HG03060 (cell line): Measurements from ENCODE around the gene TNS1.
"Not testable (repeated sequence)": the region's sequence is repeated elsewhere in the genome, so short reads cannot be mapped to it uniquely, and the experiment has no call there.

Source experiments
- ATAC-seq: cut with Tn5 transposase; IDR thresholded peaks from one replicate; pipeline ENCODE4 v1.9.1; 2021; ENCODE audit warnings: low read depth, moderate number of reproducible peaks; ENCODE audit not compliant: unreplicated experiment

The TNS1 gene

DNA sequence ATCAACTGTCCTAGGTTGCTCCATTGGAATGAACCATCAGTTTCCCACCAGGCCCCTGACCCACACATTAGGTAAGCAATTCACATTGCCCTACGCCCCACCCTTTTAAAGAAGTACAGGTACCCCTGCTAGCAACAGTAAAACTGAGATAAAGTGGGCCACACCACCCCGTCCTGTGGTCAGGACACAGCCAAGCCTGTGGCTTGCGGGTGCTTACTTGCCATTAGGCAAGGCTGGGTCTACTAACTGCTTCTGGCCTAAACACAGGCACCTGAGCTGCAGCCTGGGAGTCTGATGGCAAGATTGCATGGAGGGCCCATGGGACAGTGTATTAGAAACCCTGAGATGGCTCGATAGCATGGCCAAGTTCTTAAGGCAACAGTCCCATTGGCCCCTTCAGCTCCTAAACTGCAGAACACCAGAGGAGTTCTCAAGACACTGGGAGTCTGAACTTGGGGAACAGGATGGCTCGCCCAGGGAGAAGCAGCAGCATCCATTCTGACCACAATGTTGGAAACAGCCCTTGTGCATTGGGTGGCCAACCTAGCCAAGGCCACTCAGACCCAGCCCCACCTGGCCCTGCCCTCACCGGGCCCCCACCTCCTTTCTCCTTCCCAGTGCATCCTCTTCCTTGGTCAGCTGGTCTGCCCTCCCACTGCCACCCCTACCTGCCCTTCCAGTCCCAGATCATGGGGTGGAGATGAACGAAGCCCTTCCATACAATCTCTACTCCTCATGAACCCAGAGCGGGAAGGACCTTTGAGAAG is 177.1 kb downstream of the TNS1 start:
- no peak for ATAC-seq

- no peak for ATAC-seq
Observed at GRCh38 chr2:217824223-217824622, 178.6 kb downstream of the TNS1 start.

DNA sequence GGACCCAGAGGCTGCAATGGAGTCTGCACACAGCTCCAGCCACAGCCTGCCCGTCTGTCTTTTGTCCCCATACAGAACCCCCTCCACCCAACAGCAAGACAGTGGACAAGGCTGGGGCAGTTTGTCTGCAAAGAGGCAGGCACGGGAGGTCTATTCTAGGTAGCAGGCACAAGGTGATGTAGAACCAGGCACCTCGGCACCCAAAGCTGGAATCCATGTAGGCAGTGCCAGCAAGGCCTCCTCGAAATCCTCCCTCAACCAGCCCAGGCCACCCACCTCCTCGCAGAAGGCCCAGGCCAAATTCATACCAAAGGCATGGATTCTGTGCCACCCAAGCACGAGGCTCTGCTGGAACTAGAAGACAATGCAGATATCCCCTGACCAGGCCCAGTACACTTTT is 179.2 kb downstream of the TNS1 start:
- ATAC-seq, result no peak

DNA sequence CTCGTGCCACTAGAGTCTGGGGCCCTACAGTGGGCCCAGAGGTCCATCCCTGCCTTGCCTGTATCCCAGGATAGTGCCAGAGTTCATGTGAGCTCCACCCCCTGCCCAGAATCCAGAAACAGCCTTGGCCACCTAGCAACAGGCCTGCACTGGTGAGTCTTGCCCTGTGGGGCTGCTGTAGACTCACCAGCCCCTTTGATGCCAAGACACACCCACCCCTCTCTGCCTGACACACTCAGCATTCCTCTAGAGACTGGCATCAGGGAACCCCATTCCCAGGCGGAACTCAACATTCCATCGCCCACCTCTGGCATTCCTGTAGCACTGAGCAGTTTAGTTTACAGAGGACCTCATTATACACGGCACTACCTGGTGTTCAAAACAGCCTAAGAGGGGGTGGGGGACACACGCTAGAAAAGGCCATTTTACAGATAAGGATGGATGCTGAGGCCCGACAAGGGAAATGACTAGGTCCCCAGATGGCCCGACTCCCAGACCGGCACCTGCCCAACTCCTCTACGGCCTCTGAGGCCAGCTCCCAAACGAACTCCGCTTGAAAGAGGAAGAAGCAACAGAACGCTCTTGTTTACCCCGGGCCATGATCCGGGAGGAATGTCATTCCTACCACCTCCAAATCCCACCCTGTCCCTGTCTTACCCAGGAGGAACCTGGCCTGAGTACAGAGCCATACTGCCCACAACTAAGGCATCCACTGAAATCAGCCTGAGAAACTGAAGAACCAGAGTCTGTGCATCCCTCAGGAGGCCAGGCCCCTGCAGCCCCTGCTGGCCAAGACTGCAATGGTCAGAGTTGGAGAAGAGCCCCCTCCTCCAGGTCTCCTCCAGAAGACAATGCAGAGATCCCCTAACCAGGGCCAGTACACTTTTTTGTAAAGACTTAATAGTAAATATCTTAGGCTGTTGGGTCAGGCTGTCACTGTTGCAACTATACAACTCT is 180.2 kb downstream of the TNS1 start:
- ATAC-seq, result no peak

- ATAC-seq, result no peak
Observed at GRCh38 chr2:217821536-217822147, 181.2 kb downstream of the TNS1 start.

DNA sequence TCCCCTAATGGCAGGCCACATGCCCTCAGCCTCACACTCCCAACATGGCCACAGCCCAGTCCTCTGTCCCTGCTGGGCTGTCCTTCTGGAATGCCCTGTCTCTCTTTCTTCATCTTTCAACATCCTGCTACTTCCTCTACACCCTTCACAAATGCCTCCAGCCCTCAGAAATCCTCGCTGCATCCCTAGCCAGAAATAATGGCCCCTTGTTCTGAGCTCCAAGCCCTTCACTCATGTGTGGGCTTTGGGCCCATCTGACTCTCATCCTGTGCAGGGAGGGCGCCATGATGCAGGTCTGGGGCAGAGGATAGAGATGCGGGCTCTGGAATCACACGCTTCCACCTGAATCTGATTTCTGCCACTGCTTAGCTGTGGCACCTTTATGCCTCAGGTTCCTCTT is 181.9 kb downstream of the TNS1 start:
- no peak for ATAC-seq

DNA sequence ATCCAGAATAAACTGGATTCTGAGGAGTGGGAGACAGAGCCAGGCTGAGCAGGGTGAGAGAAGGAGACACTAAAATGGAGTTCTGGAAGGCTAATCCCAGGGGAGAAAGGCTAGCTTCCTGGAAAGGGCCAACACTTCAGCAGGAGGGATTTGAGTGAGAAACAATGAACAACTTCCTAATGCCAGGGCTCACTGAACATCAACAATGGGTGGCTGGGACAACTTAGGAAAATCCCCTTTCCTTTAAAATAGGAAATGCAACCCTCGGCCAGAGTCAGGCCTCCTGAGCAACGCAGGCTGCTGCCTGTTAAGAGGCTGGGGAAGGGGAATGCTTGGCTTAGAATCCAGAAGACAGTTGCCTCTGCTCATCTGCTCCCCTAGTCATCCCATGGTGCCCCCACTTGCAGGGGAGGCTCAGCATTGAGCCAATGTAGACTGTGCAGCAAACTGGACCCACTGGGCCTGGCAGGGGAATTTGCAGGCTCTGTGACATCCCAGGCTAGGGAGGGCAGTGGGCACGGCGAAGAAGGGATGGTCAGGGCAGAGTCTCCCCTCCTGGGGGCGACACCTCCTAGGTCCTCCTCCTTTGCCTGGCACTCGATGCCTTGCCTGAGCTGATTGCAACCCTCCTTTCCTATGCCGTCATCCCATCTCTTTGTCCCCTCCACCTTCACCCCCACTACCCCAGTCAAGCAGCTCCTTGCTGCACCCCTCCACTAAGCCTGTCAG is 182.5 kb downstream of the TNS1 start:
- no peak for ATAC-seq

DNA sequence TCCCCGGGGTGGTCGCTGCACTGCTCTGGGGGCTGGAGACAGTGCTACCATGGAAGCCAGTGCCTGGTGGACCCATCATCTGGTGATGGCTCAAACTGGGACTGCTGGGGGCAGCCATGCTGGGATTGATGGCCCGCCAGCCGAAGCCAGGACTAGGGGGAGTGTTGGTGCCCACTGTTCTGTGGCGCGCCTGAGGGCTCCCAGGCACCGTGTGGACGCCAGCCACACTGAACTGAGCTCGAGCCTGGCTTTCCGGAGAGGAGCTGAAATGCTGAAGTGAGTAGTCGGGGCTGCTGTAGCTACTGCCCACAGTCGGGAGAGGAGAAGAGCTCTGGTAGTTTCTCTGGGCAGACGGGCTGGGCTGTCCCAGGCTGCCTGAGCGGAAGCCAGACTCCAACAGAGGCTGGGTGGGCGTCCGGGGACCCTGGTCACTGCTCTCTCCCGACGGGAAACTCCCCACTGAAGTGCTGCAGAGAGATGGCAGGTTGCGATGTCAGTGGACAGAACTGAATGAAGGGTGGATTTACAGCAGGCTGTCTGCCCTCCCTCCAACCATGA is 184.4 kb downstream of the TNS1 start:
- no peak for ATAC-seq

- no peak for ATAC-seq
Observed at GRCh38 chr2:217817466-217818292, 185.1 kb downstream of the TNS1 start.

DNA sequence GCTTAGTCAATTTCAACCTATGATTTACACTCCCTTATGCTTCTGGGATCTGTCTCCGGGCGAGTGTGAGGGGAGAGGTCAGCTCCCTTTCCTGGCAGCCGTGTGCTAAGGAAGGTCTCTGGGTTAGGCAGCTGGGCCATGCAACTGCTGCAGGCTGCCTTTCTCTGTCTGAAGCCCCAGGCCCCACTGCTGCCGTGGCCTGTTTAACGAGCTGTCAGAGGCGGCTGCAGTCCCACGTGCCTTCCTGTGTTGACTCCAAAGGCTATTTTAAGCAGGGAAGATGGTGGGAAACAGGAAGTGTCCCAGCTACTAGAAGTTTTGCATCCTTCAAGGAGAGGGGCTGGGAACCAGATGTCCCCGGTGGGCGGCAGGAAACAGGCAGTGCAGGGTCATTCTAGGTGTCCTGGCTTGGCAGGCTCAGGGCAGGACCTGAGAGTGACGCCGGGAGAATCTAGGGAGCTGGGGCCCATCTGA is 186.4 kb downstream of the TNS1 start:
- no peak for ATAC-seq

DNA sequence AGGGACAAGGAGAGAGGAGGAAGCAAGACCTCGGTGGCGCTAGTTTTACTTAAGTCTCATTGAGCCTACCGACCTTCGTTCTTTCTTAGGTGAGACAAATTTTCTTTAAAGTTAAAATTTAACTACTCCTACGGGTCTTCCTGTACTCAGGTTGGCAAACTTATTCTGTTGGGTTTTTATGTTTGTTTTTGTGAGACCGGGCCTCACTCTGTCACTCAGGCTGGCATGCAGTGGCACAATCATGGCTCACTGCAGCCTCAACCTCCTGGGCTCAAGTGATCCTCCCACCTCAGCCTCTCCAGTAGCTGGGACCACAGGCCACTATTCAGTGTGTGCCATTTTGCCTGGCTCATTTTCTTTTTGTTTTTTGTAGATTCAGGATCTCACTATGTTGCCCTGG is 189.0 kb downstream of the TNS1 start:
- ATAC-seq, result no peak

GRCh38 chr2:217812170-217812569 is 190.6 kb downstream of the TNS1 start:
- no peak for ATAC-seq

DNA sequence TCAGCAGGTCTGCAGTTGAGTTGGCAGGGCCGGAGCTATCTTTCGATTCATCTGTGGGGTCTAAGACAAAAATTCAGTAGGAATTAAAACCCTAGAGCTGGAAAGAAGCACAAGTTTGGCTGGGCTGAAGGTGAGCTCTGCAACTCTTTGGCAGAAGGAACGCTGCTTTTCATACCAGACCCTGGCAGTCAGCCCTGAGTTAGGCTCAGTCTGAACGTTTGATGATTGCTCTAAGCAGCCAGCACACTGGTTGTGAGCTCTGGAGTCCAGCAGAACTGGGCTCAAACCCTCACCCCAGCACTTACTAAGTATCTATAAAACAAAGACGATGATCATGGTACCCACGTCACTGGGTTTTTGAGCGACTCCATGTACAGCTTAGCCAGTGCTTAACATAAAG is 192.5 kb downstream of the TNS1 start:
- ATAC-seq, result no peak

DNA sequence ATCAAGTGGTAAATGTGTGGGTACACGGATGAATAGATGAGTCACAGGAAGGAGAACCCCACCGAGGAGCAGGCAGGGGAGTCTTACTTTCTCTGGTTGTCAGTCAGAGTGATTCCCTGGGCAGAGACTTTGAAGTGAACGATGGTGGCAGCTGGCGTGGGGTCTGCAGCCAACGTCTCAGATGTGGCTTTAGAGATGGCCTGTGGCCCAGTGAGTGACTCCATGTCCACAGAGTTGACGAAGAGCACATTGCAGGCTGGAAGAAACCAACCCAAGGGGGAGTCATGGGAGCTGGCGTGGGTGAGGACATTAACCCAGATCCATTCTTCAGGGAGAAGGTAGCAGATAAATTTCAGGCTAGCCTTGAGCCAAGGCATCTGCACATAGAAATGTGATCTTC is 193.1 kb downstream of the TNS1 start:
- no peak for ATAC-seq

GRCh38 chr2:217808967-217809366 is 193.8 kb downstream of the TNS1 start:
- ATAC-seq, result not testable (repeated sequence)

- no peak for ATAC-seq
Observed at GRCh38 chr2:217808326-217808725, 194.5 kb downstream of the TNS1 start.

DNA sequence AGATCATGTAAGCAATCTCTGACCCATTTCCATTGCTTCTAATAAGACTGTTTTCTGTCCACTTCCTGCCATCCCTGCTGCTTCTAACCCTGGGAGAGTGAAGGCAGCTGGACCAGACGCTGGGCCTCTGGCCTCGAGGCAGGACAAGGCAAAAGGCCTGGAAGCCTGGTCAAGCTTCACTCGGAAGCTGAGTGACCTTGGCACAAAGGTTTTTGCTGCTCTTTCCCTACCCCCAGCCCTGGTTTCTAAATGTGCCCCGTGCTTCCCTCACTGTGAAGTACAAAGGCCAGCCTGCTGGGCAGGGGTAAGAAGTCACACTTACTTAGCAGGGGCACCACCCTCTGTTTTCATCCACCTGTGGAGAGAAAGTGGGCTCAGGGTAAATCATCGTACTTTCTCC is 195.0 kb downstream of the TNS1 start:
- no peak for ATAC-seq

DNA sequence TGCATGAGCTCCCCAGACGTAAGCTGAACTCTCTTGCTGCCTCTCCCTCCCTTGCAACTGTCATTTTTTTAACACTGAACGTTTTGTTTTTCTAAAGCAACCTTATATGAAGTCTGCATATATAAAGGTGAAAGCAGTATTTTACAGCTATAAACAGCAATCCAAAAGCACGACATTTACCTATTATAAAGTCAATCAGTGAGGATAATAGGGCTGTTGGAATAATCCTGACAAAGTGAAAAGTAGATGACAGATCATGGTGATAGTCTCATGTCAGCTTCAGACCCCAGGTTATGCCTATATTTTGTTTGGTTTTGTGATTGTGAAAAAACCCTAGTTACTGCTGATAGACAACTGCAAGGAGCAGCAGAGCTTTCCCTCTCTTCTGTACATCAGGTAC is 195.8 kb downstream of the TNS1 start:
- ATAC-seq, result no peak

GRCh38 chr2:217806482-217806765 is 196.4 kb downstream of the TNS1 start:
- ATAC-seq, result no peak
